Epithelial cell of esophagus (primary cell): ENCODE data around the gene CD6.

Source experiments
- DNase-seq: peaks from one replicate; pipeline ENCODE4 v3.0.0; 2010; ENCODE audit warnings: low read depth
- H3K4me3 ChIP-seq: 2 replicates; pipeline ENCODE4 v1.5.1; 2011; ENCODE audit warnings: mild to moderate bottlenecking, low read length, control low read depth
- TF ChIP-seq, protein P1 (sequence below): IDR thresholded peaks from 2 replicates; pipeline ENCODE4 v1.5.1; 2011; ENCODE audit warnings: low read depth, mild to moderate bottlenecking, low read length, control low read depth, inconsistent platforms; ENCODE audit not compliant: insufficient read depth; ENCODE audit errors: missing control alignments

Gene CD6

GRCh38 chr11:60971520-60971919 lies at the start of gene CD6:
Gene CD6, plus strand, starts transcription at chr11:60971680. Its CDS starts 186 bp downstream, at chr11:60971866.
- DNase-seq: no peak
- H3K4me3 ChIP-seq: no peak within 1 kb of the TSS
- TF ChIP-seq, protein P1, sequence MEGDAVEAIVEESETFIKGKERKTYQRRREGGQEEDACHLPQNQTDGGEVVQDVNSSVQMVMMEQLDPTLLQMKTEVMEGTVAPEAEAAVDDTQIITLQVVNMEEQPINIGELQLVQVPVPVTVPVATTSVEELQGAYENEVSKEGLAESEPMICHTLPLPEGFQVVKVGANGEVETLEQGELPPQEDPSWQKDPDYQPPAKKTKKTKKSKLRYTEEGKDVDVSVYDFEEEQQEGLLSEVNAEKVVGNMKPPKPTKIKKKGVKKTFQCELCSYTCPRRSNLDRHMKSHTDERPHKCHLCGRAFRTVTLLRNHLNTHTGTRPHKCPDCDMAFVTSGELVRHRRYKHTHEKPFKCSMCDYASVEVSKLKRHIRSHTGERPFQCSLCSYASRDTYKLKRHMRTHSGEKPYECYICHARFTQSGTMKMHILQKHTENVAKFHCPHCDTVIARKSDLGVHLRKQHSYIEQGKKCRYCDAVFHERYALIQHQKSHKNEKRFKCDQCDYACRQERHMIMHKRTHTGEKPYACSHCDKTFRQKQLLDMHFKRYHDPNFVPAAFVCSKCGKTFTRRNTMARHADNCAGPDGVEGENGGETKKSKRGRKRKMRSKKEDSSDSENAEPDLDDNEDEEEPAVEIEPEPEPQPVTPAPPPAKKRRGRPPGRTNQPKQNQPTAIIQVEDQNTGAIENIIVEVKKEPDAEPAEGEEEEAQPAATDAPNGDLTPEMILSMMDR: no peak

DNA sequence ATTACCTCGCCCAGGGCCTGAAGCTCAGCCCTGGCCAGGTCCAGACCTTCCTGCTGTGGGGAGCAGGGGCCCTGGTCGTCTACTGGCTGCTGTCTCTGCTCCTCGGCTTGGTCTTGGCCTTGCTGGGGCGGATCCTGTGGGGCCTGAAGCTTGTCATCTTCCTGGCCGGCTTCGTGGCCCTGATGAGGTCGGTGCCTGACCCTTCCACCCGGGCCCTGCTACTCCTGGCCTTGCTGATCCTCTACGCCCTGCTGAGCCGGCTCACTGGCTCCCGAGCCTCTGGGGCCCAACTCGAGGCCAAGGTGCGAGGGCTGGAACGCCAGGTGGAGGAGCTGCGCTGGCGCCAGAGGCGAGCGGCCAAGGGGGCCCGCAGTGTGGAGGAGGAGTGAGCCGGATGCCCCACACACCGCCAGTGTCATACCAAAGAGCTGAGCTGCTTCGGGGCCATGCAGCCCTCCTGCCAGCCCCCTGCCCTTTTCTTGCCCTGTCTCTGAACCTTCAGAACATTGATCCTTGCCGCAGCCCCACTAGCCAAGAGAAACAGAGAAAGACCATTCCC lies 49.6 kb upstream of the CD6 start:
- TF ChIP-seq, protein P1: no peak
- H3K4me3 ChIP-seq: no peak overlapping the region
- DNase-seq: no peak

DNA sequence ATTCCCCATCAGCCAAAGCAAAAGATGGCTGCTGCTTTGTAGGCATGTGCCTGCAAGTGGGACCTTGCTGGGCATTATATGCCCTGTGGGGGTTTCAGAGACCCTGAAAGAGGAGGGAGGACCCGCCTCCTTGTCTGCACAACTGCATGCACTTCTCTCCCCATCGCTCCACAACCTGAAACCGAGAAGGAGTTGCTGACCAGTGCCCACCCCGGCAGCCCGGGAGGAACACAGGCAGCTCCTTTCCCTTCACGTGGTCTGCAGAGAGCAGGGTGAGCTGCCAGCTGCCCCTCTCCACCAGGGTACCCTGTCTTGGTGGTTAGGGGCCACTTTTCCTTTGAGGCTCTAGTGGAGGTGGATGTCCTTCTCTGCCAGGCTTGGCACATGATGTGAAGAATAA lies 48.6 kb upstream of the CD6 start:
- H3K4me3 ChIP-seq: no peak overlapping the region
- no peak for DNase-seq
- TF ChIP-seq, protein P1: no peak

- TF ChIP-seq, protein P1: no peak
These were observed 48.2 kb upstream of the CD6 start for GRCh38 chr11:60923326-60923725.

DNA sequence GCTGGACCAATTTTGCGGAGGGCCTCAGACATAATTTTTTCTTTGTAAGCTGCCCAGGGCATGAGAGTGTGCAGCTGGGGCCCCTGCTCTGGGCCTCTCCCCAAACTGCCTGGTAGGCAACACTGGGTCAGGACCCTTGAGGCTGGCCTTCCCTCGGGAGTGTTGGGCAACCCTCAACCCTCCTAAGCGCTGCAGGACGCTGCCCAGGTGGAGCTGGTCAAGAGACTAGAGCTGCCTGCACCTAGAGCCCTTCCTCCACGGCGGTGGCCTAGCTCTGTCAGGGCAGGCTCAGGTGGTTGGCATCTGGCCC lies 47.7 kb upstream of the CD6 start:
- no peak for DNase-seq
- H3K4me3 ChIP-seq: peak overlapping the region; percentile 68
- TF ChIP-seq, protein P1: no peak

More at GRCh38 chr11:60923326-60923725, 48.2 kb upstream of the CD6 start:
- DNase-seq: no peak
- no peak overlapping the region for H3K4me3 ChIP-seq

- DNase-seq: peak; percentile 84
- TF ChIP-seq, protein P1: no peak
- H3K4me3 ChIP-seq: peak within 1 kb of the TSS; percentile 68
These were observed 47.2 kb upstream of the CD6 start, which contains the start of gene TMEM132A for GRCh38 chr11:60924110-60924905. Gene TMEM132A, plus strand, starts transcription at chr11:60924460. Its CDS starts 174 bp downstream, at chr11:60924634.
